Activated CD4-positive, CD25-positive, alpha-beta regulatory T cell treated with anti-CD3 and anti-CD28 coated beads, Interleukin-2, amount 50 U/mL, for 72 hours (primary cell): ENCODE data around the gene CDYL2.
"Not testable (repeated sequence)": the region's sequence is repeated elsewhere in the genome, so short reads cannot be mapped to it uniquely, and the experiment has no call there.

ENCODE experiments used
- DNase-seq: peaks from one replicate; pipeline ENCODE4 v3.0.0; 2021

CDYL2 gene

GRCh38 chr16:80806927-80807340, 2.5 kb upstream of the CDYL2 start:
- peak; percentile 40 for DNase-seq

GRCh38 chr16:80806289-80806688, 1.9 kb upstream of the CDYL2 start:
- DNase-seq: no peak

- peak; percentile 67 for DNase-seq
Measured at GRCh38 chr16:80804056-80804525, 307 bp downstream of the CDYL2 start.

GRCh38 chr16:80803339-80804055, 901 bp downstream of the CDYL2 start:
- peak; percentile 46 for DNase-seq

GRCh38 chr16:80802902-80803301, 1.5 kb downstream of the CDYL2 start:
- DNase-seq: no peak

GRCh38 chr16:80802138-80802537, 2.3 kb downstream of the CDYL2 start:
- no peak for DNase-seq

GRCh38 chr16:80794071-80794470, 10.3 kb downstream of the CDYL2 start:
- DNase-seq: no peak

GRCh38 chr16:80792031-80792430, 12.4 kb downstream of the CDYL2 start:
- DNase-seq: no peak

GRCh38 chr16:80791411-80791810, 13.0 kb downstream of the CDYL2 start:
- no peak for DNase-seq

GRCh38 chr16:80790751-80791150, 13.6 kb downstream of the CDYL2 start:
- DNase-seq: no peak

- no peak for DNase-seq
Measured at GRCh38 chr16:80788027-80788426, 16.4 kb downstream of the CDYL2 start.

- not testable (repeated sequence) for DNase-seq
Measured at GRCh38 chr16:80786561-80786960, 17.8 kb downstream of the CDYL2 start.

- no peak for DNase-seq
Measured at GRCh38 chr16:80784951-80785350, 19.4 kb downstream of the CDYL2 start.

GRCh38 chr16:80778703-80779102, 25.7 kb downstream of the CDYL2 start:
- DNase-seq: no peak

- DNase-seq: no peak
Measured at GRCh38 chr16:80776856-80777255, 27.5 kb downstream of the CDYL2 start.

- no peak for DNase-seq
Measured at GRCh38 chr16:80775450-80775849, 28.9 kb downstream of the CDYL2 start.

GRCh38 chr16:80766798-80767197, 37.6 kb downstream of the CDYL2 start:
- DNase-seq: no peak

GRCh38 chr16:80759419-80760162, 44.8 kb downstream of the CDYL2 start:
- no peak for DNase-seq

GRCh38 chr16:80754476-80754875, 49.9 kb downstream of the CDYL2 start:
- DNase-seq: no peak

- no peak for DNase-seq
Measured at GRCh38 chr16:80752541-80752940, 51.9 kb downstream of the CDYL2 start.

GRCh38 chr16:80751167-80751566, 53.2 kb downstream of the CDYL2 start:
- no peak for DNase-seq

- no peak for DNase-seq
Measured at GRCh38 chr16:80746231-80746630, 58.2 kb downstream of the CDYL2 start.

- DNase-seq: no peak
Measured at GRCh38 chr16:80744856-80745255, 59.5 kb downstream of the CDYL2 start.

- no peak for DNase-seq
Measured at GRCh38 chr16:80743772-80744171, 60.6 kb downstream of the CDYL2 start.
